NCI-H524 treated with DMSO at 0.1 percent for 48 hours (cell line): ENCODE measurements around the gene PRKCD.

Source experiments
- DNase-seq: peaks from one replicate; lab custom pipeline; 2025; lab: John Stamatoyannopoulos, UW

Gene PRKCD

DNA sequence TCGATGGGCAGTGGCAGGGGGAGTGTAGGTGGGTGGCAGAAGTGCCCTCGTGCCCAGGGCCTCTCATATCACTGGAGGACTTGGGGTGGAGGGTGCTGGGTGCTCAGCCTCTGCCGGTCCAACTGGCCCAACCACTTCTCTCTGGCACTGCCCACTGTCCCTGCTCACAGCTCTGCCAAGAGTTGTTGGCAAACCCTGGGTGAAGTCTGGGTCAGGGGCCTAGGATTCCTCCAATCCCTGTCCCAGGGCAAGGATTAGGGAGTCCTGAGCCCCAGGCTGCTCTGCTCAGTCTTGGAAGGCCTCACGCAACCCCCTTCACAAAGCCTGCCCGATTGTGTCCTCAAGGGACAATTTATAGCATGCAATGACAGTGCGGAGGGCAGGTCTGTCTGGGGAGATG, 5.2 kb upstream of the PRKCD start:
- DNase-seq: no peak

DNA sequence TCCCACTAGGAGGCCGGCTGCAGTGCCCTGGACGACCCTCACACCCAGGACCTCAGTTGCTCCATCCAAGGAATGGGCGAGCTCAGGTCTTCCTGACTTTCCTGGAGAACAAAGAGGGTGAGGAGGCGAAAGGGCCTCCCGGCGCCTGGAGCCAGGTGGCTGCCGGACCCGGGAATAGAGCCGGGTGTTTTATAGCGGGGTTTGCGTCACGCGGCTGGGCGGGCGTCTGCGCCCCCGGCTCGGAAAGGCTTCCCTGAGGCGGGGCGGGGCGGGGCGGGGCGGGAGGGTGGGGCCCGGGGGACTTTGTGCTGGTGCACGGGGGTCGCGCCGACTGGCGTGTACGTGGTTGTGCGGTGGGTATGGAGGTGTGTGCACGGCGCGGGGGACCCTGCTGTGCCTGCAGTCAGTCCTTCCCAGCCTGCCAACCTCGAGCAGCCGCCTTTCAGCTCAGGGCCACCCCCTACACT, 4.6 kb upstream of the PRKCD start:
- no peak for DNase-seq

DNA sequence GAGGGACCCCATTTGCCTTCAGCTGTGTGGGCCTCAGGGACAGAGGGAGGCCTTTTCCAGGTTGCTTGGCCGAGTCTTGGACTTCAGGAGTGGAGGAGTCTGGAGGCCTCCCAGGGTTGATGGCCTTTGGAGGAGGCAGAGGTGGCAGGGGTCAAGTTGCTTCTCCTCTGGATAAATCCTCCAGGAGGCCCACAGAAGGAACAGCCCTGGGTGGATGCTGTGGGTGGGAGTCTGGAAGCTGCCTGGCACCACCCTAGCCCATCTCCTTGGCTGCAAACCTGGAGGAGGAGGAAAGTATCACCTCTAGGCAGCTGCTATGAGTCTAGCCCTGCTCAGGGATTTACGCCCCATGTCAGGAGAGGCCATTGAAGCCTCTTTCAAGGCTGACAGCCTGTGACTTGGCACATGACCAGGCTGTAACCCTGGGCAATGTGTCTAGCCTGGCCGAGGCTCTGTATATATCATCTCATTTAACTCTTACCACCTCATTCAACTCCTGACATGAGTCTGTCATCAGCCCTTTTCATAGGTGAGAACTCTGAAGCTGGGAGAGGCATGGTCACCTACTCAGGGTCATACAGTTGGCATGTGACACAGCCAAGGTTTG, 2.9 kb upstream of the PRKCD start:
- no peak for DNase-seq

GRCh38 chr3:53158765-53159155, 2.2 kb upstream of the PRKCD start:
- DNase-seq: no peak

DNA sequence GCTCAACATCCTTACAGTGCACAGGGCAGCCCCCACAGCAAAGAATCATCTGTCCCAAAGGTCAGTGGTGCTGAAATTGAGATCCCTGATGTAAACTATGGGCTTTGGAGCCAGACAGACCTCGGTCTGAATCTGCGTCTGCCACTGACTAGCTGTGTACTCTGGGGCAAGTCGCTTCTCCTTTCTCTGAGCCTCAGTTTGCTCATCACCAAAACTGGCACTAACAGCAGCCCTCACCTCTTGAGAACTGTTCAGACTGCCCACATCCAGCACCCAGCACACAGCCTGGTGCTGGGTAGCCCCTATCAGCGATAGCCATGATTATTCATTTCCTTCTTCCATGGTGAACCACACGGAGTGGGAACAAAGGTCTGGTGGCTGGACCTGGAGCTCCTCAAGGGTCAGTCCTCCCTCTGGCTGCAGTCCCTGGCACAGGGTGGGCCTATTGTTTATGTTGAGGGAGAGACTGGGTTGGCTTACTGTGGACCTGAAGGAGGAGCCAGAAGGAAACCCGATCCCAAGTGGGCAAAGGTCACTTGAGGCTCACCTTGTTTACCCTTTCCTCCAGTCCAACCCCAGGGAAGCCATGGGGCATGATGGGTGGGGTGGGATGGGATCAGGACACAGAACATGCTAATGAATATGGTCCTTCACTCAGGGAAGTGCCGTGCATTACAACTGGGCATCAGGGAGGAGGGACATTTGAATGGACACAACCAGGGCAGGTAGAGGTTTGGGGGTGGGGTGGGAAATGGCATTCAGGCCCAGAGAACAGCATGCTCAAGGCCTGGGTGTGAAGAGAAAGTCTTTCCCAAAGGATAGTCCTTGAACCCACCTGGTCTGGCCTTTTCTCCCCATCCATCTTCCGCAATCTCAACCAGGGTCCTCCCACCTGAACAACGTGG, 1.6 kb upstream of the PRKCD start:
- no peak for DNase-seq

DNA sequence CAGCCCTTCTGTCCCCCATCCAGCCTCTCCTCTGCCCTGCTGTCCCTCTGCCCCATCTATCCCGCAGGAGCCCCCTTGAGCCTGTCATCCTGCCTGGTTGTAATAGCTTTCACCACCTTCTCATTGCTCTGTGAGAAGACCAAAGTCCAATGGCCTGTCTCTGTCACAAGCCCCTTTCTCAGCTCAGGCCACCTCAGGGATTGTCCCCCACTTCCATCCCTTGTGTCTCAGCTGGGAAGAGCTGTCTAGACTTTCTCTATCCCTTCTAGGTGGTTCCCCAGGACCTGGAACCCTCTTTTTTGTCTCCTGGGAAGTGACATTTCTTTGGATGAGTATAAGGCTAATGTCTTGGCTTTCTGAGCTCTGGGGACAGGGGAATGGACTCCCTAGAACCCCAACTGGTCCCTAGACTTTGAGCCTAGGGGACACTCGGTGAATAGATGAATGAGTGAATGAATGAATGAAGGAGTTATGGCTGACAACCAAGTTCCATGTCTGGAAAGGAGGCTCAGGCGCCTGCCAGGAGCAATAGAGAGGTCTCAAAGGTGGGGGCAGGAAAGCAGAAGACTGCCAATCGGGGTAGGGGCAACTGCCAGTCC, 849 bp upstream of the PRKCD start:
- no peak for DNase-seq

- no peak for DNase-seq
Measured at GRCh38 chr3:53161450-53161819, 426 bp downstream of the PRKCD start.

DNA sequence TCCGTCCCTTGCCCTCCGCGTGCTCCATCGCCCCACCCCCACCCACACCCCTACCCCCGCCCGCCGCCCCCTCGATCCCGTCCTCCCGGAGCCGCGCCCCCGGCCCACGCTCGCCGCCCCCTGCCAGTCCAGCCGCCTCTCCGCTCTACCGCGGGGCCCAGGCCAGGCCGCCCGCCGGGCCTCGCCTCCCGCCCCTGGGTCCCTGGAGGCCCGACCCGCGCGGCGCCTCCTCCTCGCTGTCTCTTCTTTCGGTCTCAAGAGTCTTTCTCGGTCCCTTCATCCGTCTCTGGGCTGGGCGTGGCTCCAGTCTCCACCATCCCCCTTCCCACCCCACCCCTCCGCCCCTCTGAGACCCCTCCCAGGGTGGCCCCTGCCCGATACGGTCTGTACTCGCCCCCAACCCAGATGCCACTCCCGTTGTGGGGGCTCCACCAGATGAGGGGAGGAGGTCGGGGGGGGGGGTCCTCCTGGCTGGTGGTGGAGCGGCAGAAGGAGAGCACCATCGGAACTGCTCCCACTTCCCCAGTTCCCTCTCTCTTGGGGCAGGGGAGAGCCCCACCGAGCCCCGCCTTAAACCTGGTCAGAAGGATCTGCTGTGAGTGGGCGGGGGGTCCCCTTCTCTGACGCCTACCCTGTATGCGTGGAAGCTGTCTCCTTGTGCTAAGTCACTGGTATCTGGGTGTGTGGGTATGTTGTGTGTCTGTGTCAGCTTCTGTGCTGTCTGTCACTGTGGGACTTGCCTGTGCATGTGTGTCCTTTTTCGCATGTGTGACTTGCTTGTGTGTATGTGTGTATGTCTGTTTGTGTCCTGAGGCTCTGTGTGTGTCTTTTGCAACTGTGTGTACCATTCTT, 1.0 kb downstream of the PRKCD start:
- no peak for DNase-seq

GRCh38 chr3:53162672-53163443, 1.8 kb downstream of the PRKCD start:
- no peak for DNase-seq

DNA sequence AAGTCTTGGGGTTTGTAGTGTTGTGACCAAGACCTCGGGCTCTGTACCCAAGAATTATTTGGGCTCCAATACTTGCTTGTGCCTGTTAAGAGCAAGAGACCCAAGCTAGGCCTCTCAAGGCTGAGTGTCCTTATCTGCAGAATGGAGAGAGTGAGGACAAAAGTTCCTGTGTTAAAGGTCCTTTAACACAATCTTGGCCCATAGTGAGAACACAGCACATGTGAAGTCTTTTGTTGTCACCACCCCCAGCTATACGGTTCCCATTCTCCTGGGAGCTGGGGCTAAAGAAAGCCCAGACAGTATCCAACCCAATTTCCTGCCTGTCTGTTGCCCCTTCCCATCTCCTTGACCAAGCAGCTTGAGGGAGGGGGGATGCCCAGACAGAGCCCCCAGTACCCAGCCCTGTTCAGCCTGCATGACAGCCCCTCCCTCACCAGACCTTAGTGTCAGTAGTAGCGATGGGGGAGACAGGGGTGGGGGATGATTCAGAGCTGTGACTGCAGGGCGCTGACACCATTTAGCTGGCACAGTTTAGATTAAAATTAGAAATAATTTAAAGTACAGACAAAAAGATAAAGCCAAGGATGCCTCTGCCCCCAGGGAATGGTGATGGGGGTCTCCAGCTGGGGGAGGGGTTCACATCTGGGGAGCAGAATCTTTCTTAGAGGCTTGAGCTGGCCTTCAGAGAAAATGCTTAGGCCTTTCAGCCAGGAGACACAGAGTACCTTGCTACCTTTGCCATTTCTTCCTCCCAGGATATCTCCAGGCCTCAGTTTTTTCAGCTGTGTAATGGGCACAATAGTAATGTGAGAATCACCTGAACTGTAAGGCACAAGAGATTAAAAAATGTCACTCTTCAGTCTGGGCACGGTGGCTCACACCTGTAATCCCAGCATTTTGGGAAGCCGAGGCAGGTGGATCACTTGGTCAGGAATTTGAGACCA, 2.7 kb downstream of the PRKCD start:
- no peak for DNase-seq

DNA sequence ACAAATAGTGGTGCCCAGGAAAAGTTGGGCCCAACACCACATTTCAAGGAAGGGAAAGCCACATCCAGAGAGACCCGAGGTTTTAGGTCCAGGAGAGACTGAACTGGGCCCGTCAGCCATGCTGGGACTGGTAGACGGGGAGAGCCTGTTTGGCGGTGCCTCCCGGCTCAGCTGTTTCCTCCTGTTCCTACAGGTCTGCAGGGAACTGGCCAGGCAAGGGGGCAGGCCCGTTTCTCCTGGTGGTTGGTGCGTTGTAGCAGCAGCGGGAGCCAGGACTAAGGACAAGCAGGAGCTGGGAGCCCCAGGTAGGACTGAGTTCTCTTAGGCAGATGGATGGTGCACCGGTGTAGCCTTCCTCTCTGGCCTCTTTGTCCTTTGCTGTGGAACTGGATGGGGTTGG, 3.9 kb downstream of the PRKCD start:
- DNase-seq: no peak

- no peak for DNase-seq
Measured at GRCh38 chr3:53166206-53166605, 5.2 kb downstream of the PRKCD start.

DNA sequence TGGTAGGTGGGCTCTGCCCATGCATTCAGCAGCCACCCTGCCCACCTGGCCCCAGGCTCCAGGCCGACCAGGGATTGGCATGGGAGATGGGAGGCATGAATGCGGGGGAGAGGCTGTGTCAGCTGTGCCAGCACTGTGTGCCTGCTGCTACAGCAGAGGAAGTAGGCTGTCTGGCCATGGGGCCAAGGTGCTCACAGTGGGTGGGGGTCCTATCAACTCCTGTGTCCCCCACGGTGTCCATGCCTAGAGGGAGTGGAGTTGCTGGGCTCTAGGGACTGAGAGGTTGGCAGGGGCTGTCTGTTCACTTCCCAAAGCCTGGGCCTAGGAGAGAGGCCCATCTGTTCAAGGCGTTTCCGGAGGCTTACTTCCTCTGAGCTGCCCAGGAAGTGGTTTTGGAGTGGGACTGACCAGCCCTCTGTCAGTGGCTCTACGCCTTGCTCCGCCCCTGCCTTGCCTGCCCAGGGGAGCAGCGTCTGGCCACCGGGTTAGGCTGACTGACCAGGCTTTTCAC, 5.8 kb downstream of the PRKCD start:
- DNase-seq: no peak

- no peak for DNase-seq
Measured at GRCh38 chr3:53167418-53168174, 6.6 kb downstream of the PRKCD start.

- DNase-seq: no peak
Measured at GRCh38 chr3:53168175-53168923, 7.3 kb downstream of the PRKCD start.

- no peak for DNase-seq
Measured at GRCh38 chr3:53169045-53169831, 8.2 kb downstream of the PRKCD start.

GRCh38 chr3:53169832-53170324, 8.9 kb downstream of the PRKCD start:
- DNase-seq: no peak
